ENCODE measurements around the gene DENND2A.

The DENND2A gene

GRCh38 chr7:140675726-140676125, 35.1 kb upstream of the DENND2A start:
- H3K36me3 ChIP-seq = peaks cover 0 to 42% (median 11%) of the 10 kb centered on the region in 3 donors
- no peak for TF ChIP-seq CTCF (IDR thresholded peaks at IDR 0.05)
- H3K27me3 ChIP-seq = no peaks in the 10 kb centered on the region
- DNase-seq = peak in 1 of 2 donors; percentile 6
- H3K4me3 ChIP-seq = no peak overlapping the region
- peaks cover 0 to 32% (median 19%) of the 10 kb centered on the region in 4 donors for H3K4me1 ChIP-seq
- H3K9me3 ChIP-seq = no peaks in the 10 kb centered on the region
- no peak overlapping the region for H3K27ac ChIP-seq
- intact Hi-C loops (cut with DNase I; ENCODE audit: low total_unique reads) = loop anchor here (10.0 kb wide), 1 partner anchor 249 kb away; the partner anchor contains the start of gene BRAF

- Histone ChIP-seq H3K4me3 (no peak overlapping the region), H3K9me3 (no peaks in the 10 kb centered on the region), H3K36me3 (peaks cover 0 to 36% (median 4%) of the 10 kb centered on the region in 3 donors), H3K4me1 (peaks cover 0 to 32% (median 19%) of the 10 kb centered on the region in 4 donors), H3K27me3 (no peaks in the 10 kb centered on the region), H3K27ac (peak overlapping the region in 1 of 2 donors; percentile 21)
- peak in 1 of 2 donors; percentile 64 for DNase-seq
- peak in 1 of 2 experiments; percentile 28 for TF ChIP-seq CTCF (IDR thresholded peaks at IDR 0.05)
- intact Hi-C loops (cut with DNase I; ENCODE audit: low total_unique reads) = loop anchor here (5.0 to 10.0 kb wide), 2 partner anchors 250 to 337 kb away; partner anchors contain the start of genes BRAF and MRPS33
These were observed 34.5 kb upstream of the DENND2A start for GRCh38 chr7:140674899-140675701.

GRCh38 chr7:140674356-140674800, 33.8 kb upstream of the DENND2A start:
- DNase-seq = peak in 1 of 2 donors; percentile 52
- H3K9me3 ChIP-seq = no peaks in the 10 kb centered on the region
- H3K4me1 ChIP-seq = peaks cover 0 to 32% (median 19%) of the 10 kb centered on the region in 4 donors
- intact Hi-C loops (cut with DNase I; ENCODE audit: low total_unique reads) = loop anchor here (5.0 to 10.0 kb wide), 2 partner anchors 250 to 338 kb away; partner anchors contain the start of genes BRAF and MRPS33
- peaks cover 0 to 30% (median 0%) of the 10 kb centered on the region in 3 donors for H3K36me3 ChIP-seq
- peak overlapping the region in 1 of 2 donors; percentile 94 for H3K4me3 ChIP-seq
- H3K27me3 ChIP-seq = no peaks in the 10 kb centered on the region
- peak overlapping the region in 1 of 2 donors; percentile 87 for H3K27ac ChIP-seq
- no peak for TF ChIP-seq CTCF (IDR thresholded peaks at IDR 0.05)

GRCh38 chr7:140673774-140674155, 33.2 kb upstream of the DENND2A start:
- Histone ChIP-seq H3K27ac (peak overlapping the region; percentile 87 to 90), H3K4me3 (peak overlapping the region; percentile 68 to 94), H3K36me3 (peaks cover 0 to 24% (median 0%) of the 10 kb centered on the region in 3 donors), H3K27me3 (no peaks in the 10 kb centered on the region), H3K4me1 (peaks cover 0 to 32% (median 19%) of the 10 kb centered on the region in 4 donors), H3K9me3 (no peaks in the 10 kb centered on the region)
- intact Hi-C loops (cut with DNase I; ENCODE audit: low total_unique reads) = loop anchor here (5.0 to 10.0 kb wide), 2 partner anchors 251 to 339 kb away; partner anchors contain the start of genes BRAF and MRPS33
- no peak for TF ChIP-seq CTCF (IDR thresholded peaks at IDR 0.05)
- peak in 1 of 2 donors; percentile 37 for DNase-seq

GRCh38 chr7:140673063-140673773, 32.6 kb upstream of the DENND2A start:
- DNase-seq = peak in 1 of 2 donors; percentile 73

More at GRCh38 chr7:140673063-140673773, 32.6 kb upstream of the DENND2A start:
- Histone ChIP-seq H3K36me3 (peaks cover 0 to 18% (median 0%) of the 10 kb centered on the region in 3 donors), H3K4me3 (peak overlapping the region; percentile 68 to 94), H3K4me1 (peaks cover 0 to 32% (median 19%) of the 10 kb centered on the region in 4 donors), H3K27me3 (no peaks in the 10 kb centered on the region), H3K27ac (peak overlapping the region; percentile 87 to 90), H3K9me3 (no peaks in the 10 kb centered on the region)
- intact Hi-C loops (cut with DNase I; ENCODE audit: low total_unique reads) = loop anchor here (5.0 to 10.0 kb wide), 2 partner anchors 252 to 339 kb away; partner anchors contain the start of genes BRAF and MRPS33
- no peak for TF ChIP-seq CTCF (IDR thresholded peaks at IDR 0.05)
